Mammary epithelial cell (primary cell): ENCODE measurements around the gene AKR1C2.

Experiments used
- EZH2 ChIP-seq: IDR thresholded peaks from 2 replicates; pipeline ENCODE4 v1.6.1; 2012; ENCODE audit warnings: low read length, inconsistent platforms, borderline replicate concordance
- TF ChIP-seq, protein P1 (sequence below), 2 donors: IDR thresholded peaks in 1 of 2; conservative IDR thresholded peaks in 1 of 2; 2 replicates each; pipeline ENCODE4 v1.5.1; 2011 to 2012; ENCODE audit warnings: inconsistent platforms in 2 of 2, low read length in 2 of 2, mild to moderate bottlenecking in 2 of 2, control low read depth in 1 of 2, low read depth in 1 of 2; ENCODE audit not compliant: insufficient read depth in 1 of 2; ENCODE audit errors: extremely low read depth in 1 of 2

DNA sequence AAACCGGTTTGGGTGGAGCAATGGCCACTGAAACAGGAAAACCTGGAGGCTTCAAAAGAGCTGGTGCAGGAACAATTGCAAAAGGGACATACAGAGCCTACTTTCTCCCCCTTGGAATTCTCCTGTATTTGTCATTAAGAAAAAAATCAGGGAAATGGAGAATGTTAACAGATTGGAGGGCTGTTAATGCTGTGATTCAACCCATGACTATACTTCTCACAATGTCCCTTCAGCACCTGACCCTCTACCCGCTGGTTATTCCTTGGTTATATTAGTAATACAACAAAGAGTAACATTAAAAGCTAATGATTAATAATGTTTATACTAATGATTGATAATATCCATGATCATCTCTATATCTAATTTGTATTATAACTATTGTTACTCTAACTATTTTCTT lies 34.4 kb upstream of the AKR1C2 start:
- TF ChIP-seq, protein P1, sequence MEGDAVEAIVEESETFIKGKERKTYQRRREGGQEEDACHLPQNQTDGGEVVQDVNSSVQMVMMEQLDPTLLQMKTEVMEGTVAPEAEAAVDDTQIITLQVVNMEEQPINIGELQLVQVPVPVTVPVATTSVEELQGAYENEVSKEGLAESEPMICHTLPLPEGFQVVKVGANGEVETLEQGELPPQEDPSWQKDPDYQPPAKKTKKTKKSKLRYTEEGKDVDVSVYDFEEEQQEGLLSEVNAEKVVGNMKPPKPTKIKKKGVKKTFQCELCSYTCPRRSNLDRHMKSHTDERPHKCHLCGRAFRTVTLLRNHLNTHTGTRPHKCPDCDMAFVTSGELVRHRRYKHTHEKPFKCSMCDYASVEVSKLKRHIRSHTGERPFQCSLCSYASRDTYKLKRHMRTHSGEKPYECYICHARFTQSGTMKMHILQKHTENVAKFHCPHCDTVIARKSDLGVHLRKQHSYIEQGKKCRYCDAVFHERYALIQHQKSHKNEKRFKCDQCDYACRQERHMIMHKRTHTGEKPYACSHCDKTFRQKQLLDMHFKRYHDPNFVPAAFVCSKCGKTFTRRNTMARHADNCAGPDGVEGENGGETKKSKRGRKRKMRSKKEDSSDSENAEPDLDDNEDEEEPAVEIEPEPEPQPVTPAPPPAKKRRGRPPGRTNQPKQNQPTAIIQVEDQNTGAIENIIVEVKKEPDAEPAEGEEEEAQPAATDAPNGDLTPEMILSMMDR (conservative IDR thresholded peaks at IDR 0.05 in 1 of 2, IDR thresholded peaks at IDR 0.05 in 1 of 2; ENCODE audit: extremely low read depth in 1 of 2, insufficient read depth in 1 of 2, low read depth in 1 of 2, low read length in 2 of 2) = no peak
- no peak for TF ChIP-seq EZH2
